Thyroid gland (tissue), 4 donors: ENCODE data around the gene GSTT2.

ENCODE experiments used
- CTCF ChIP-seq, 6 experiments: fragments of 200-600 bp in 3 of 6; fragments of 450-650 bp in 3 of 6; sonication (generic) in 3 of 6; IDR thresholded peaks; one replicate each; pipeline ENCODE4 v1.5.1; 2016 to 2019; ENCODE audit warnings: antibody characterized with exemption in 6 of 6, mild to moderate bottlenecking in 2 of 6, inconsistent platforms in 1 of 6, moderate library complexity in 1 of 6
- POLR2A ChIP-seq, 2 donors: fragments of 450-650 bp; IDR thresholded peaks; one replicate each; pipeline ENCODE4 v1.6.1; 2017; ENCODE audit warnings: antibody characterized with exemption in 2 of 2, mild to moderate bottlenecking in 2 of 2, moderate library complexity in 1 of 2

GRCh38 chr22:24002851-24003250 is 22.9 kb downstream of the GSTT2 start:
- TF ChIP-seq CTCF (IDR thresholded peaks at IDR 0.05) (no peak), POLR2A (IDR thresholded peaks at IDR 0.05) (no peak)
